Mucosa of rectum (tissue), 2 donors: ENCODE measurements around the gene INO80E.
"Not testable (repeated sequence)": the region's sequence is repeated elsewhere in the genome, so short reads cannot be mapped to it uniquely, and the experiment has no call there.

Experiments
- H3K27ac ChIP-seq, 2 donors: one replicate each; pipeline ENCODE4 v1.7.0; 2013; ENCODE audit warnings: inconsistent platforms in 2 of 2, low read depth in 2 of 2, low read length in 2 of 2
- H3K27me3 ChIP-seq, 2 donors: one replicate each; pipeline ENCODE4 v1.7.0; 2013; ENCODE audit warnings: low read length in 2 of 2; ENCODE audit not compliant: control insufficient read depth in 2 of 2, insufficient read depth in 2 of 2
- H3K36me3 ChIP-seq, 2 donors: one replicate each; pipeline ENCODE4 v1.7.0; 2013; ENCODE audit warnings: low read length in 2 of 2; ENCODE audit not compliant: control insufficient read depth in 2 of 2, insufficient read depth in 2 of 2
- H3K4me1 ChIP-seq, 2 donors: one replicate each; pipeline ENCODE4 v1.7.0; 2013; ENCODE audit warnings: low read length in 2 of 2, mild to moderate bottlenecking in 1 of 2; ENCODE audit not compliant: control insufficient read depth in 2 of 2, insufficient read depth in 2 of 2
- H3K4me3 ChIP-seq, 2 donors: one replicate each; pipeline ENCODE4 v1.7.0; 2013; ENCODE audit warnings: low read length in 2 of 2
- H3K9ac ChIP-seq, 2 donors: one replicate each; pipeline ENCODE4 v1.7.0; 2013; ENCODE audit warnings: low read length in 2 of 2, low read depth in 1 of 2, mild to moderate bottlenecking in 1 of 2
- H3K9me3 ChIP-seq, 2 donors: one replicate each; pipeline ENCODE4 v1.7.0; 2013; ENCODE audit warnings: low read length in 2 of 2; ENCODE audit not compliant: control insufficient read depth in 2 of 2
- donor health status: healthy.
- donor health status: Normal muscosa, but diverticular disease.

Gene INO80E

GRCh38 chr16:30009990-30010843 is 14.2 kb downstream of the INO80E start:
- no peaks in the 10 kb centered on the region for H3K9me3 ChIP-seq
- peak overlapping the region in 1 of 2 donors; percentile 50 for H3K4me3 ChIP-seq
- H3K9ac ChIP-seq: no peak overlapping the region
- H3K27me3 ChIP-seq: peaks cover 10 to 14% of the 10 kb centered on the region in 2 donors
- H3K4me1 ChIP-seq: peaks cover 0 to 5% of the 10 kb centered on the region in 2 donors
- no peaks in the 10 kb centered on the region for H3K36me3 ChIP-seq
- H3K27ac ChIP-seq: no peak overlapping the region

DNA sequence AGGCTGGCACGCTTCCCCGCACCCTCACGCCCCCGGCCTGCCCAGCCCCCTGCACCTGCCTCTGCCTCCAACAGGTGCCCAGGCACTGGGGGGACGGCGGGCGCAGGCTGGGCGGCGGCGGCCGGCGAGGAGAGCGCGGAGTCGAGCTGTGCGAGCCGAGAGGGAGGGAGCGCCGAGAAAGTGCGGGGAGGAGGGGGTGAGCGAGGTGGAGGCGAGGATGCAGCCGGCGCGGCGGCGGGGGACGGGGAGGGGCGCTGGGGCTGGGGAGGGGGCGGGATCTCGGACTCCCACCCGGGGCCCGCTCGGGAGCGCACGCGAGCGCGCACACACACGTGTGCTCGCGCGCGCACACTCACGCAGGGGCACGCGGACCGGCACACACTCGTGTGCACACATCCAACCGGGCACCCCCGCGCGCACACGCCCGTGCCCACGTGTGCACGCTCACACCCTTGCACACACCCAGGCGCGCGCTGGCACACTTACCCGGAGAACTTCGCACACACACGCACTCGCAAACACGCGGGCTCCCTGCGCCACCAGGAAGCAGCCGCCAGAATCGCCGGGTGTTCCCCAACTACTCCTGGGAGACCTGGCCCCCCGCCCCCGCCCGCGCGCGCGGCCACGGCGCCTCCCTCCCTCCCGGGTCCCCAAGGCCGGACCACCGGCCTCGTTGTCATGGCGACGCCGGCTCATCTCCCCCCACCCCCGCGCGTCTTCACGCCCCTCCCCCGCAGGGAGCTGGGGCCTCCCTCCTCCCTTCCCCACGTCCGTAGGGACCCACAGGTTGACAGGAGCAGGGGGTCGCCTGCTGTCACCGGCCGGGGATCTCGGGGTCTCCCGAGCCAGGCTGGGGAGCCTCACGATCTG is 15.0 kb downstream of the INO80E start, which contains the start of gene DOC2A:
DOC2A (minus strand) TSS at position 184 of the 870 bp plus-strand sequence. CDS start 805 bp downstream, outside the sequence.
- Histone ChIP-seq H3K9ac (no peak within 1 kb of the TSS), H3K4me1 (peaks cover 0 to 5% of the 10 kb centered on the region in 2 donors), H3K27me3 (peaks cover 10 to 14% of the 10 kb centered on the region in 2 donors), H3K36me3 (no peaks in the 10 kb centered on the region), H3K9me3 (no peaks in the 10 kb centered on the region), H3K4me3 (peak within 1 kb of the TSS in 1 of 2 donors; percentile 50), H3K27ac (no peak within 1 kb of the TSS)

GRCh38 chr16:30011714-30012504 is 15.9 kb downstream of the INO80E start:
- no peak overlapping the region for H3K4me3 ChIP-seq
- no peaks in the 10 kb centered on the region for H3K9me3 ChIP-seq
- H3K36me3 ChIP-seq: no peaks in the 10 kb centered on the region
- peaks cover 0 to 5% of the 10 kb centered on the region in 2 donors for H3K4me1 ChIP-seq
- H3K27me3 ChIP-seq: peaks cover 10 to 14% of the 10 kb centered on the region in 2 donors
- no peak overlapping the region for H3K9ac ChIP-seq
- no peak overlapping the region for H3K27ac ChIP-seq

DNA sequence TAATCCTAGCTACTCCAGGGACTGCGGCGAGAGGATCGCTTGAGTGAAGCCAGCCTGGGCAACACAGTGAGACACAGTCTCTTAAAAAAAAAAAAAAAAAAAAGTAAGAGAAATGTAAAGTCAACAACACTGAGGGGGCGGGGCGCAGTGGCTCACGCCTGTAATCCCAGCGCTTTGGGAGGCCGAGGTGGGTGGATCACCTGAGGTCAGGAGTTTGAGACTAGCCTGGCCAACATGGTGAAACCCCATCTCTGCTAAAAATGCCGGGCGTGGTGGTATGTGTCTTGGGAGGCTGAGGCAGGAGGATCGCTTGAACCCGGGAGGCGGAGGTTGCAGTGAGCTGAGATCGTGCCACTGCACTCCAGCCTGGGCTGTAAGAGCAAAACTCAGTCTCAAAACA is 16.6 kb downstream of the INO80E start:
- H3K9ac ChIP-seq, H3K4me3 ChIP-seq, H3K27ac ChIP-seq, H3K36me3 ChIP-seq, H3K4me1 ChIP-seq, H3K9me3 ChIP-seq: not testable (repeated sequence)
- H3K27me3 ChIP-seq: peaks cover 10 to 14% of the 10 kb centered on the region in 2 donors

- H3K9me3 ChIP-seq, H3K4me3 ChIP-seq, H3K27me3 ChIP-seq, H3K9ac ChIP-seq, H3K27ac ChIP-seq, H3K36me3 ChIP-seq, H3K4me1 ChIP-seq: not testable (repeated sequence)
Observed at GRCh38 chr16:30015450-30015849, 19.4 kb downstream of the INO80E start.

- Histone ChIP-seq H3K4me3 (no peak overlapping the region), H3K27me3 (peaks cover 2 to 4% of the 10 kb centered on the region in 2 donors), H3K36me3 (no peaks in the 10 kb centered on the region), H3K4me1 (peaks cover 5 to 10% of the 10 kb centered on the region in 2 donors), H3K27ac (no peak overlapping the region), H3K9me3 (no peaks in the 10 kb centered on the region), H3K9ac (no peak overlapping the region)
Observed at GRCh38 chr16:30016555-30017276, 20.7 kb downstream of the INO80E start.

- Histone ChIP-seq H3K4me3 (no peak overlapping the region), H3K27ac (no peak overlapping the region), H3K9me3 (no peaks in the 10 kb centered on the region), H3K27me3 (no peaks in the 10 kb centered on the region), H3K9ac (no peak overlapping the region), H3K4me1 (peaks cover 5 to 12% of the 10 kb centered on the region in 2 donors), H3K36me3 (no peaks in the 10 kb centered on the region)
Observed at GRCh38 chr16:30017277-30017656, 21.2 kb downstream of the INO80E start.

DNA sequence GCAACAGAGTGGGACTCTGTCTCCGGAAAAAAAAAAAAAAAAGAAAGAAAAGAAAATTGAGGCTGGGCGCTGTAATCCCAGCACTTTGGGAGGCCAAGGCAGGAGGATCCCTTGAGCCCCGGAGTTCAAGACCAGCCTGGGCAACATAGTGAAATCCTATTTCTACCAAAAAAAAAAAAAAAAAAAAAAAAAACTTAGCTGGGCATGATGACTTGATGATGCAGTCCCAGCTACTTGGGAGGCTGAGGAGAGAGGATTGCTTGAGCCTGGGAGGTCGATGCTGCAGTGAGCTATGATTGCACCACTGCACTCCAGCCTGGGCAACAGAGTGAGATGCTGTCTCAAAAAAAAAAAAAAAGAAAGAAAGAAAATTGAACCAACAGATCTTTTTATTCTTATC is 21.9 kb downstream of the INO80E start:
- H3K4me1 ChIP-seq: peaks cover 5 to 12% of the 10 kb centered on the region in 2 donors
- not testable (repeated sequence) for H3K9ac ChIP-seq, H3K9me3 ChIP-seq, H3K27me3 ChIP-seq, H3K4me3 ChIP-seq, H3K36me3 ChIP-seq, H3K27ac ChIP-seq

GRCh38 chr16:30018731-30019158 is 22.7 kb downstream of the INO80E start:
- H3K9ac ChIP-seq: no peak overlapping the region

More at GRCh38 chr16:30018731-30019158, 22.7 kb downstream of the INO80E start:
- H3K36me3 ChIP-seq: no peaks in the 10 kb centered on the region
- no peak overlapping the region for H3K27ac ChIP-seq
- H3K27me3 ChIP-seq: no peaks in the 10 kb centered on the region
- H3K4me3 ChIP-seq: no peak overlapping the region
- peaks cover 5 to 12% of the 10 kb centered on the region in 2 donors for H3K4me1 ChIP-seq
- H3K9me3 ChIP-seq: no peaks in the 10 kb centered on the region
